Measurements from ENCODE around the gene GVQW3.

GRCh38 chr11:76339221-76339620 is 41.9 kb upstream of the GVQW3 start:
- TF ChIP-seq CTCF (conservative IDR thresholded peaks at IDR 0.05; ENCODE audit: low read depth, low read length) (no peak), EZH2 (IDR thresholded peaks at IDR 0.05; ENCODE audit: low read length, unreplicated experiment) (no peak)
